Left renal pelvis (tissue), 4 donors: ENCODE data around the gene ACTA2. TPM values are rescaled to one million over a fixed set of nuclear protein-coding genes. Genes with fewer than 3 reads are reported as not detected.

ENCODE experiments used
- DNase-seq, 4 donors: peaks; one replicate each; pipeline ENCODE4 v3.0.0-alpha.2; 2013; ENCODE audit warnings: low read depth in 4 of 4, low spot score in 3 of 4
- polyA plus RNA-seq, 4 donors: library from polyadenylated mRNA; unstranded; fragments of 120-200 nt; gene quantifications; one replicate each; pipeline ENCODE4 v1.2.1, GENCODE V29; 2013; ENCODE audit not compliant: insufficient read length in 4 of 4

ACTA2 gene
- polyA plus RNA-seq, 4 donors: 157 to 230 (median 215) TPM

DNA sequence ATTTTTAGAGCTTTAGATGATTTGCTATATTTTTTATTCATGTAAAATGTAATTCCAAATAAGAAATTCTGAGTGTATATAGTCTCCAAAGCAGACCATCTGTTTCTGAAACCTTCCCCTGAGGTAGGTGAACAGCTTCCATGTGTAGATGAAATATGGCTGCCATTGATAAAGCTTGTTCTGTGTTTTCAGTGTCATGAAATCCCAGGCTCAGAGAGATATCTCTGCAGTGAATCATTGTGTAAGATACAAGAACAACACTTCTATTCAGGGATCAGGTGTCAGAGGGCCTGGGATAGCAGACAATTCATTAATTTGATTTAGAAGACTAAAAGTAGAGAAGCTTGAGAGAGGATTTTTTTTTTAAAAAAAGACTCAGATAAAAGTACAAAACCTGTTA, 29.1 kb downstream of the ACTA2 start:
- DNase-seq: no peak

DNA sequence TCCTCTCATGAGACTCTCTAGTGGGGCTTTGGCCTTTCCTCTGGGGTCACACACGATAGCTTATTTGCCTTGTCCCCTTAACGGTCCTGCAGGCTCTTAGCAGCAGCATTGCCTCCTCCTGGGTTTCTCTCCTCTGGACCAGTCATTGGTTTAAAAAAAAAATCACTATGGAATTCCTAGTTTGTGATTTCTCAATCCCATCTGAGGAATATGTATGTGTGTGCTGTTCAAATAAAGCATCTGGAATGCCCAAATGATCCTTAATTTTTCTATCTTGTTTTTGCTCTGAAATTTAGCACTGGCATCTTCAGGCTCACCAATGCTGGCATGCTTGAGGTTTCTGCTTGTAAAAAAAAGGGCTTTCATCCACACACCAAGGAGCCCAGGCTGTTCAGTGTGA, 30.5 kb downstream of the ACTA2 start:
- DNase-seq: no peak

GRCh38 chr10:88920986-88921593, 31.5 kb downstream of the ACTA2 start:
- DNase-seq: no peak

DNA sequence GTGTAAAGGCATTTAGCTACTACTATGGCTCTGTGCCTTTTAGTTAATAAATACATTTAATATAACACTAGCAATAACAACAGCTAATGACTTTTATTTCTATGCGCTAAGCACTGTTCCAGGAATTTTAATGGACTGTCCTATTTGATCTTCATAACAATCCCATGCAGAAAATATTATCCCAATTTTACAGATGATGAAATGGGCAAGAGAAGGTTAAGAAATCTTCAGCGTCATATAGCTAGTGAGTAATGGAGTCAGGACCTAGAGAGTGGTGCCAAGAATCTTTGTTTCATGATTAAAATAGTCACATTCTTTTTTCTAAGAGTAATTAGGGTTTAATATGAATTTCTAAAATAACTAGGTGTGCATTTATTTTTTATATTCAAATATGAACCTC, 32.4 kb downstream of the ACTA2 start:
- no peak for DNase-seq

GRCh38 chr10:88919041-88919440, 33.5 kb downstream of the ACTA2 start:
- no peak for DNase-seq

DNA sequence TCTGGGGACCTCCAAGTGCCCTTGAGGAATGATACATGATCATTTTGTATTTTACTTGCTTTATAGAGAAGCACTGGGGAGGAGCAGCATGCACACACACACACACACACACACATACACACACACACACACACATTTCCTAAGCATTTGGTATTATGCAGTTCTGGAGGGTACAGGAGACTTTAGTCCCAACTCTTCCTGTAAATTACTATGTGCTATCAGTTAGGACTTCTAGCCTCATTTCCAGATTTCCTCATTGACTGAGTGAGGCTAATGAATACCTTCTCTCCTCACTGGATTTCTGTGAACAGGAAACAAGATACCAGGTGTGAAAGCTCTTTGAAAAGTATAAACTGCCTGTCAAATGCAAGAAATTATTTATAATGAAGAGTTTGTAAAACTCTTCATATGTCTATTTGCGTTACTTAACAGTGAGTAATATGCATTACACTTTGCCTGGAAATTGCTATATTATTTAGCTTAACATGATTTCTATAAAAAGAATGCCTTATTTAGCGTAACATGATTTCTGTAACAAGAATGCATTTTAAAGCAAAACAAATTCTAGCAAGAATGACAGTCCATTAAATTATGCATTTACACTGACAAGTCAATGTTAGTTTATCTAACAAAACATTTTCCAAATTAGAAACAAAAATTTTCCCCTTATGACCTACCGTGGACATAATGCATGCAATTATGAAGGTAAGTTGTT, 34.2 kb downstream of the ACTA2 start:
- no peak for DNase-seq

GRCh38 chr10:88916986-88917385, 35.6 kb downstream of the ACTA2 start:
- no peak for DNase-seq

DNA sequence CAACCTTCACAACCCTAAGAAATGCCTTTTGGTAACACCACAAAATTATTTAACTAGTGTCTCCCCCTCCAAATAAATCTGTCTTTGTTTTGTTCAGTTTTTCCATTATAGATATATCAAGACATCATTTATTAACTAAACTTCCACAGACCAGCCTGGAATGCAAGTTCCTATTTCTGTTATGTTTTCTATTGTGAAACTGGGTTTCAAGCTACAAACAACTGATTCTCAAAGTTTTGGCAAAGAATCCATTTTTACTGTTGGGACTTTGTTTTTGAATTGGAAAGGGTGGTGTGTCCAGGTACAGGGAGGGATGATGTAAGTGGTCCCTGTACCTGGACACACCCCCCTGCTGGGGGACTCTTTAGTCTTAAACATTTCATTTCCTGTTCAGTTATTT, 36.3 kb downstream of the ACTA2 start:
- DNase-seq: no peak

DNA sequence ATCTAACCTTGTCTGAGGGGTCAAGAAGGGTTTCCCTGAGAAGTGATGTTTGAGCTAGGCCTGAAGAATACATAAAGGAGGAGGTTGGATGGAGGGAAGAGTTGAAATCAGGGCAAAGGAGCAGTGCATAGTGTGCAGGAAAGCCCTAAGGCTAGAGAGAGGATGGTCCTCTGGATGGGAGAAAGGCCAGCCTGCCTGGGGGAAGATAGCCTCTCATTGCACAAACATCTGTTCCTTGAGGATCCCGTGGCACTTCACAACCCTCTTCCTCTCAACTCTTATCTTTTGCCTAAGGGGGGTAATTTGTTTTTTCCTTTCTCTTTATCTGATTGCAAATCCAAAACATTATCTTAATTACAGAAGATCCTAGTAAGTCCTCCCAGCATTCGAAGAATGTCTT, 36.8 kb downstream of the ACTA2 start:
- no peak for DNase-seq

- DNase-seq: no peak
These were observed 38.8 kb downstream of the ACTA2 start for GRCh38 chr10:88913788-88914187.

DNA sequence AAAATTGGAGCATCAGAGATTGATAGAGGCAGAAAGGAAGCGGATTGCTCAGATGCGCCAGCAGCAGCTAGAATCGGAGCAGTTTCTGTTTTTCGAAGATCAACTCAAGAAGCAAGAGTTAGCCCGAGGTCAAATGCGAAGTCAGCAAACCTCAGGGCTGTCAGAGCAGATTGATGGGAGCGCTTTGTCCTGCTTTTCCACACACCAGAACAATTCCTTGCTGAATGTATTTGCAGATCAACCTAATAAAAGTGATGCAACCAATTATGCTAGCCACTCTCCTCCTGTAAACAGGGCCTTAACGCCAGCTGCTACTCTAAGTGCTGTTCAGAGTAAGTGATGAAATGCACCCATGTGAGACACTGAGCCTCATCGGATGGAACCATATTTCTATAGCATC, 39.4 kb downstream of the ACTA2 start:
- no peak for DNase-seq

GRCh38 chr10:88911851-88912250, 40.7 kb downstream of the ACTA2 start:
- no peak for DNase-seq

GRCh38 chr10:88911116-88911515, 41.5 kb downstream of the ACTA2 start:
- DNase-seq: no peak

GRCh38 chr10:88908194-88908593, 44.4 kb downstream of the ACTA2 start:
- DNase-seq: no peak

GRCh38 chr10:88906921-88907320, 45.7 kb downstream of the ACTA2 start:
- DNase-seq: no peak

- DNase-seq: no peak
These were observed 48.9 kb downstream of the ACTA2 start for GRCh38 chr10:88903715-88904114.

DNA sequence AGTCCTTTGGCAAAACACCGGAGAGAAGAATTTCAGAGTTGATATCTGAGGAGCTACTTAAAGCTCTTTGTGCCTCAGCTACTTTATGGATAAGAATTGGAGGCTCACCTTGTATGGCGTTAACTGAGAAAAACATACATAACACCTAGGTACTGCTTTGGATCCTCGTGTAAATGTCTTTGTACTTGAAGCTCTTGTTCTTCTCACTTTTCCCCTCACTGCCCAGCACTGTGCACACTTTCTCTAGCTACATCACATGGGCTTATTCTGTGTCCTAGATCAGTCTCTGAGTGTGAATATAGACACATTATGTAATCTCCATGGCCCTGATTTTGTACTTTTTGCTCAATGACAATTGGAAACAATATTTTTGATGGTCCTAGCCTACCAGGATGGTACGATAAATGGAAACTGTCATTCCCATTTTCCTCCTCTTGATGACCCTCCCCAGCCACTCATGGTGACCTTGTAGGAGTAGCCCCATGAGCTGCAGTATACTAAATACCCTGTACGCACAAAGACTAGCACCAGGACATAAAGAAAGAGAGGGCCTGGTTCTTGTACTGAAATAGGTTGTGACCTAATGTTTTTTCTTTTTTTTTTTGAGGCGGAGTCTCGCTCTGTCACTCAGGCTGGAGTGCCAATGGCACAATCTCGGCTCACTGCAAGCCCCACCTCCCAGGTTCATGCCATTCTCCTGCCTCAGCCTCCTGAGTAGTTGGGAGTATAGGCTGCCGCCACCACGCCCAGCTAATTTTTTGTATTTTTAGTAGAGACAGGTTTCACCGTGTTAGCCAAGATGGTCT, 50.4 kb downstream of the ACTA2 start:
- DNase-seq: no peak

DNA sequence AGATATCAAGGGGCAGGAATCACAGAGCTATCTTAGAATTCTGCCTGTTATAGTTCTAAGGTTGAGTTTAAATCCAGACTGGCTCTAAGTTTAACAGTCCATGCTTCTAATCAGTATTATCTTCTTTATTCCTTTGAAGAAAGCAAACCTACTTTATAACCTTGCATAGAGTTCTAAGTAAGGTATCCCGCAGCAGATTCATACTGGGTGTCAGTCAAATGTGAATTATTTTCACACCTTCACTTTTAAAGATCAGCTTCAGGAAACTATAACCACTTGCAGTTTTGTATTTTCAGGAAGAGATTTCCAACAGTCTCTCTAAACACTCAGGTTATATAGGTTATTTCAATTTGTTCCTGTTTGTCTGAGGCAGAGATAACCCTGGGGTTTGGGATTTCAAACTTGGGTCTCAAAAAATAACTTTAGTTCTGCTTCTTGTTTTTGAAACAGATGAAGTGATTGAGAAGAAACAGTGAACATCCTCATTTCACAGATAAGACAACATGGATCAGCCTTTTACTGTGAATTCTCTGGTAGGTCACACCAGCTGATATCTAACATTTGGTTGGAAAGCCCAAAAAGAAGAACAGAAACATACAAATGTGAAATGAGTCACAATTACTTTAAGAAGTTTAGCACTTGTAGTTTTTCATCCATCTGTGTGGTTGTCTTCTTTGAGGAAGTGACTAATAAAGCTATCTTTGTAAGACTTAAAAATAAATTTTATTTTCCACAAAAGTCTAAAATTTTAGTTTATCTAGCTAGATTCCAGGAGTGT, 51.2 kb downstream of the ACTA2 start:
- no peak for DNase-seq

- DNase-seq: no peak
These were observed 52.7 kb downstream of the ACTA2 start for GRCh38 chr10:88899886-88900285.

- DNase-seq: no peak
These were observed 53.8 kb downstream of the ACTA2 start for GRCh38 chr10:88898727-88899126.
